GM19468 (cell line): ENCODE measurements around the gene PCNP.
"Not testable (repeated sequence)": the region's sequence is repeated elsewhere in the genome, so short reads cannot be mapped to it uniquely, and the experiment has no call there.

Source experiments
- ATAC-seq: cut with Tn5 transposase; IDR thresholded peaks from one replicate; pipeline ENCODE4 v1.9.1; 2021; ENCODE audit warnings: mild to moderate bottlenecking, moderate library complexity, moderate number of reproducible peaks; ENCODE audit not compliant: unreplicated experiment; ENCODE audit errors: extremely low read depth

The PCNP gene

DNA sequence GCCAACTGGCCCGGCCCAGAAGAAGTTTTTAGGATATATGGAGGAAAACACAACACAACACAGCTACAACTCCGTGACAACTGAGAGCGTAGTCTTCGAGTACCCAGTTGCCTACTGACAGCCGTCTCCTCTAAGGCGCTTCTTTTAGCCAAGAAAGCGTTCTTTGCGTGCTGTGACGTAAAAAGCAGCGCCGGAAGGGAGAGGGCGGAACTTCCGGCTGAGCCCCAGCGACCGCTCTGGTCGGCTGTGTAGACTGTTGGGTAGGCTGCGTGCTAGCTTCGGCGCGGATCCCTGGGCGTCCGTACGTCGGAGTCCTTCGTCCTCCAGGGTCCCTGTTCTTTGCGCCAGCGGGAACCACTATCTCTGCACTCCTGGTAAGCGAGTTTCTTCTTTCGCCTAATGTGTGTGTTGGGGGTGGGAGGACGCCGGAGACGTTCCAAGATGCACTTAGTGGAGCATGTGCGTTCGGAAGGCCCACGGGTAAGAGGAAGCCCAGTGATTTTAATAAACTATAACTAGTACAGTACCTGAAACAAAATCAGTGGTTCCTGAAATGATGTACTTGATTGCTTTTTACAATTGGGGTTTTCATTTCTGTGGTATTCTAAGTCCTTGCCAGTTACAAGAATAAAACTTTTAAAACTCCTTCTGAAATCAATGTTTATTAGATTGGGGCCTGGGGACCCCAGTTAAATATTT, 12.2 kb upstream of the PCNP start, which contains the start of gene TRMT10C:
Gene TRMT10C, plus strand, starts transcription at position 239 of the 699 bp plus-strand sequence. CDS start 2,914 bp downstream, outside the sequence.
- peak; percentile 99 for ATAC-seq

DNA sequence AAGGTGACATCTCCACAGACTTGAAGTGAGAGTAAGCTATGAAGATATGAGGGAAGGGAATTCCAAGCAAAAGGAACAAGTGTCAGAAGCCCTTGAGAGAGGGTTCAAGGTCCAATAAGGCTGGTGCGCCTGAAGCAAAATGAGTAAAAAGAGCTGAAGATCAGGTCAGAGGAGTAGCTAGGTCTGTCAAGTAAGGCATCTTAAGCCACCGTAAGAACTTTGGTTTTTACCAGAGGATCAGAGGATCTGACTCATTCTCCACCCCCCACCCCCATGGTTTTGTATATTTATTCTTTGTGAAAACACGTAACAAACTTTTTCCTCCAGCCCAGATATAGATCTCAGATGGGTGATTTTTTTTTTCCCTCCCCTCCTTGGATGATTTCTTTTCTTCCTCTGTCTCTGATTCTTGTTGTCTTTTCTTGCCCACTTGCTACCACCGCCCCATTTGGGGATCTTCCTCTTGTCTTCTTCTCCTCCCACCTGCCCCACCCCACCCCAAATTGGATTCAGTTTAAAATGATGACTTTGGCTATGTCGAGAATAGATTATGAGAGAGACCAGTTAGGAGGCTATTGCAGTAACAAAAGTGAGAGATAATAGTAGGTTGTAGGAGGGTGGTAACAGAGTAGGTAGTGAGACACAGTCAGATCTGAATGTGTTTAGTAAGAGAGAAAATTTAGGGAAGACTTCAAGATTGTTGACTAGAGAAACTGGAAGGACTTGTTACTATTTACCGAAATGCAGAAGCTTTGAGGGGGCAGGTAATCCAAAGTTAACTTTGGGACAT, 6.3 kb upstream of the PCNP start:
- ATAC-seq = no peak

DNA sequence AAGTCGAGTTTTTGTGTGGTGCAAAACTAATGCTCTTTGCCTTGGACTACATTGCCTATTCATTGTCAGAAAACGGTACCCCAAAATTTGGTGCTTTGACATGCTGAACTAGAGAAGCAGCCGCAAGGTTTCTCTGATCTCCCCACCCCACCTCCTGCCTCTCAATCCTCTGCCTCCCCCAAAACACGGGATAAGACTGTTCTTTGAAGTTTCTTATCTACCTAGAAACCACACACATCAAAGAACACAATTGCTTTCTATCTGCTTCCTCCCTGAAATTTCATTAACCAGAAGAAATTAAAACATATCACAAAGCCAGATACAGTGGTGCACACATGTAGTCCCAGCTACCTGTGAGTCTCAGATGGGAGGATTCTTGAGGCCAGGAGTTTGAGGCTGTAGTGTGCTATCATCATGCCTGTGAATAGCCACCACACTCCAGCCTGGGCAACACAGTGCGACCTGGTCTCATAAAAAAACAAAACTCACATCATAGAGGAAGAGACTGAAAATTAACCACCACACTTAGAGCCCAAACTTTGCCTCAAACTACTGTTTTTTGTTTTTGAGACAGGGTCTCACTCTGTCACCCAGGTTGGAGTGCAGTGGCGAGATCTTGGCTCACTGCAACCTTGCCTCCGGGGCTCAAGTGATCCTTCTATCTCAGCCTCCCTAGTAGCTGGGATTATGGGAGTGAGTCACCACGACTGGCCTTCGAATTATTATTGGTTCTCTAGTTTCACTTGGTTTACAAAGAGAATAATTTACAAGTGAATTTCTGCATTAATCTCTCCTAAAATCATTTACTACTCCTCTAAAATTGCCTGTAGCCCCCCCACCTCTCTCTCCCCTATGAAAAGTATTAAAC, 2.7 kb upstream of the PCNP start:
- ATAC-seq = no peak

DNA sequence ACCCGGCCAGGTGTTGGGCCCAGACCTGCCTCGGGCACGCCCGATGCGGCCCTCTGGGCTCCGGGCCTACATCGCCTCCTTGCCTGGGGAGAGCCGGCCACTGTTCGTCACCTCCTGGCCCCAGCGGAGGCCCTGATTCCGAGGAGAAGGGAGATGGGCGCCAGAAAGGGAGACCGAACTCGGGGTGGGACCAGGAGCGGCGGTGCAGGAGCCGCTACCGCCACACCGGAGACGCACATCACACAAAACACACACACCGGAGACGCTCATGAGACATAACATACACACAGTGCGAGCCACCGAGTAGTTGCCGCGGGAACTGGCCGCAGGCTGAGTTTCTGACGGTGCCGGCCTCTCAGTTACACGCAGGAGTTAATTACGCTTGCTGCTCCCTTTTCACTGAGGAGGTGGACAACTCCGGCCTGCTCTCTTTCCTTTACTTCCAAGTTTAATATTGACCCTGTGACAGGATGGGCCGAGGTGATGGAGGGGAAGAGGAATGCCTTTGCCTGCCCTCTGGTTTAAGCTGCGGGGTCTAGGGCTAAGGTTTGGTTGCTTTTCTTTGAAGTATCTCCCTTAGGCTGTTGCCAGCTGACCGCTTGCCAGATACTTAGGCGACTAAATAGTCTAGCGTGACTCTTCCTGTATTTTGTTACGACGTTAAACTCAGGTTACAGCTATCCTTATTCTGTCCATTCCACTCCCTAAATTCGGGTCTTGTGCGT, 570 bp downstream of the PCNP start:
- ATAC-seq = peak; percentile 25

DNA sequence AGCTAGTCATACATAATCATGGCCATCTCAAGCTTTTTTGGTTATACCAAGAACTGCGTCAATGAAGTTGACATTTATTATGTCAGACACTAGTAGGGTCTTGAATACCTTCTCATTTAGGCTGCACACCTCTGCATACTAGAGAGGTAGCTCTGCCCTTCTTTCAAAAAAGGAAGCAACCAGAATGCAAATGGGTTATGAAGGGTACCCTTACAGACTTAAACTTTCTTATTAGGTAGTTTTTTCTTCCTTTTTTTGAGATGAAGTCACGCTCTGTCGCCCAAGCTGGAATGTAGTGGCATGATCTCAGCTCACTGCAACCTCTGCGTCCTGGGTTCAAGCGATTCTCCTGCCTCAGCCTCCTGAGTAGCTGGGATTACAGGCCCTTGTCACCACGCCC, 3.3 kb downstream of the PCNP start:
- no peak for ATAC-seq

DNA sequence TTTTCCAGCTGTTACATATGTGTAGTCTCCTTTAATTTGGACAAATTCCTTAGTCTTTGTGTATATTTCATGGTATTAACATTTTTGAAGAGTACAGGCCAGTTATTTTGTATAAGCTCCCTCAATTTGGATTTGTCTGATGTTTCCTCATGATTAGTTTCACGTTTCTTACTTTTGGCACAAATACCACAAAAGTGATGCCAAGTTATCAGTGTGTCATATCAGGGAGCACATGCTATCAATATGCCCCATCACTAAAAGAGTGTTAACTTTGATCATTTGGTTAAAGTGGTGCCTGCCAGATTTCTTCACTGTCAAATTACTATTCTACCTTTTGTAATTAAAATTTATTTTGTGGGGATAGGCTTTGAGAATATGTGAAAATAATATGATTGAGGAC, 14.6 kb downstream of the PCNP start:
- no peak for ATAC-seq

DNA sequence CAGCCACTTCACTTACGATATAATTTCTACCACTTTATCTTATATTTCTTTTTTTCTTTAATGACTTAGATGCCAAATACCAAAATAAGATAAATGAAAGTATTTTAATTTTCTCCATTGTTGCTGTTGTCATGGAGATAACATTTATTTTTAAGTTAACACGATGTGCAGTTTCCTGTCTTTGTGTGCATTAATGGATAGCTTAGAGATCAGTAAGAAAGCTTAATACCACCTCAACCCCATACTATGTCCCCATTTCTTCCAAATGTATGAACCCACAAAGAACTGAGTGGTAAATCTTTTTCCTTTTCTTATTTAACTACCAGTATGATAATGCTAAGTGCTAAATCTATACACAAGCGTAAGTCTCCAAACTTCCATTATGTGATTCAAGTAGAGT, 17.1 kb downstream of the PCNP start:
- ATAC-seq = no peak

DNA sequence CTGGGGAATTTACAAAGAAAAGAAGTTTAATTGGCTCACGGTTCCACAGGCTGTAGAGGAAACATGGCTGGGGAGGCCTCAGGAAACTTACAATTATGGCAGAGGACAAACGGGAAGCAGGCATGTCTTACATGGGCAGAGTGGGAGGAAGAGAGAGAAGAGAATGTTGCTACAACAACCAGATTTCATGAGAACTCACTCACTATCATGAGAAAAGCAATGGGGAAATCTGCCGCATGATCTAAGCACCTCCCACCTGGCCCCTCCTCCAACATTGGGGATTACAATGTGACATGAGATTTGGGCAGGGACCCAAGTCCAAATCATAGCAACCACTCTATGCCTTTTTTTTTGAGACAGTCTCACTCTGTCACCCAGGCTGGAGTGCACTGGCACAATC, 28.8 kb downstream of the PCNP start:
- ATAC-seq = no peak

DNA sequence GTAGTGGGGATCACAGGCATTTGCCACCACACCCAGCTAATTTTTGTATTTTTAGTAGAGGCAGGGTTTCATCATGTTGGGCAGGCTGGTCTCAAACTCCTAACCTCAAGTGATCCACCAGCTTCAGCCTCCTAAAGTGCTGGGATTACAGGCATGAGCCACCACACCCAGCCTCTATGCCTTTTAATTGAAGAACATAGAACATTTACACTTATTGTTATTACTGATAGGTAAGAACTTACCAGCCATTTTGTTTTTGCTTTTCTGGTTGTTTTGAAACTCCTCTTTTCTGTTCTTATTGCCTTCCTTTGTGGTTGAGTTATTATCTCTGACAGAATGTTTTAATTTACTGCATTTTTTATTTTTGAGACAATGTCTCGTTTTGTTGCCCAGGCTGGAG, 29.2 kb downstream of the PCNP start:
- no peak for ATAC-seq

DNA sequence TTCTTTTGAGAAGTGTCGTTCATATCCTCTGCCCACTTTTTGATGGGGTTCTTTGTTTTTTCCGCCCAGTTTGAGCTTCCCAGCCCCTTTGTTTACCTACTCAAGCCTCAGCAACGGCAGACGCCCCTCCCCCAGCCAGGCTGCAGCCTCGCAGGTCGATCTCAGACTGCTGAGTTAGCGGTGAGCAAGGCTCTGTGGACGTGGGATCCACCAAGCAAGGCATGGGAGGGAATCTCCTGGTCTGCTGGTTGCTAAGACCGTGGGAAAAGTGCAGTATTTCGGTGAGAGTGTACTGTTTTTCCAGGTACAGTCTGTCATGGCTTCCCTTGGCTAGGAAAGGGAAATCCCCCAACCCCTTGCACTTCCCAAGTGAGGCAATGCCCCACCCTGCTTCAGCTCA, 31.4 kb downstream of the PCNP start:
- ATAC-seq = not testable (repeated sequence)

DNA sequence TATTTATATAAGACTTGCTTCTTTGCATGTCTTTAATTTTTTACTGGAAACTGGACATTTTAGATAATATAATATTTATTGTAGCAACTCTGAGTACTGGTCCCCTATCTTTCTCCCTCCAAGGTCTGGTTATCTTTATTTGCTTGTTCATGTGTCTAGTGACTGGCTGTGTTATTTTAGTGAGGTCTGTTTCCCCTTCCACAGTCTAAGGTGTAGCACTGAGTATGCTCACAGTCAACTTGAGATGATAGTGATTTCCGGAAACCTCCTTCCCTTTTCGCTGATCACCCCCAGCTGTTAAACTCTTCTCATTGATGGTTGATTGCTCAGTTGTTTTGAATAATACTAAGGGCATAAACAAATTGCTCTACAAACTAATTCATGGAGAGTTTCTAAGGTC, 37.0 kb downstream of the PCNP start:
- no peak for ATAC-seq

DNA sequence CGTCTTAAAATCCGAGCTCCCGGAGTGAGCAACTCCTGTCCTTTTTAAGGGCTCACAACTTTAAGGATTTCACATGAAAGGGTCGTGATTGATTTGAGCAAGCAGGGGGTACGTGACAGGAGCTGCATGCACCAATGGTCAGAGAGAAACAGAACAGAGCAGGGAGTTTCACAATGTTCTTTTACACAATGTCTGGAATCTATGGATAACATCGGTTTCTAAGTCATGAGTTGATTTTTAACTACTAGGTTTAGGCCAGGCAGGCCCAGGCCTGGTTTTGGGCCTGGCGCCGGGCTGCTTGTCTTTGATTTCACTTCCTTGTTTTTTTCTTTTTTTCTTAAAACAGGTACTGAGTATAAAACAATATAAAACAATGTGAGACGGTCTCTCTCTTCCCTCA, 39.0 kb downstream of the PCNP start:
- not testable (repeated sequence) for ATAC-seq

DNA sequence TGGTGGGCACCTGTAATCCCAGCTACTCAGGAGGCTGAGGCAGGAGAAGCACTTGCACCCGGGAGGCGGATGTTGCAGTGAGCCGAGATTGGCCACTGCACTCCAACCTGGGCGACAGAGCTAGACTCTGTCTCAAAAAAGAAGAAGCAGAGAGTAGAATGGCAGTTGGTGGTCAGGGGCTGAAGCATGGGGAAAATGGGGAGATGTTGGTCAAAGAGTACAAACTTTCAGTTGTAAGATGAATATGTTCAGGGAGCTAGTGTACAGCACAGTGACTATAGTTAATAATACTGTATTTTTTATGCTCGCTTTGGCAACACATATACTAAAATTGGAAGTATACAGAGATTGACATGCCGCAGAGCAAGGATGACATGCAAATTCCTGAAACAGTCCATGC, 41.5 kb downstream of the PCNP start:
- no peak for ATAC-seq

DNA sequence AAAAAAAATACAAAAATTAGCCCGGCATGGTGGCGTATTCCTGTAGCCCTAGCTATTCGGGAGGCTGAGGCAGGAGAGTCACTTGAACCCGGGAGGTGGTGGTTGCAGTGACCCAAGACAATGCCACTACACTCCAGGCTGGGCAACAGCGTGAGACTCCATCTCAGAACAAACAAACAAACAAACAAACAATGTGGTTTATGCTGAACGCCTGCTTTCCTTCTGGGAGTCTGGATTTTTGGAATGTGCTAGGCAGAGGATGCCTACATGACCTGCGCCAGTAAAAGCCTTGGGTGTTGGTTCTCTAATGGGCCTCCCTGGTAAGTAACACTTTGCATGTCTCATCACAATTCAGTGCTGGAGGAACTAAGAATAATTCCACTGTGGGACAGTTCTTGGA, 43.5 kb downstream of the PCNP start:
- no peak for ATAC-seq

DNA sequence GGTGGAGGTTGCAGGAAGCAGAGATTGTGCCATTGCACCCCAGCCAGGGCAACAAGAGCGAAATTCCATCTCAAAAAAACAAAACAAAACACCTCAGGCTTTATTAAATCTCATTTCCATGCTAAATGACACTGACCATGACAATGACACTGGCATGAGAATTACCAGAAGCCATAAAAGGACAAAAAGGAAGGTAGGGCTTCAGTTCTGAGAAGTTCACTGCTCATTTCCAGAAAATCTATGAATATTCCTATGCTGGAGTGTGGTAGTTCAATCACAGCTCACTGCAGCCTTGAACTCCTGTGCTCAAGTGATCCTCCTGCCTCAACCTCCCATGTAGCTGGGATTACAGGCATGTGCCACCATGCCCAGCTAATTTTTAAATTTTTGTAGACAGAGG, 44.7 kb downstream of the PCNP start:
- ATAC-seq = no peak

DNA sequence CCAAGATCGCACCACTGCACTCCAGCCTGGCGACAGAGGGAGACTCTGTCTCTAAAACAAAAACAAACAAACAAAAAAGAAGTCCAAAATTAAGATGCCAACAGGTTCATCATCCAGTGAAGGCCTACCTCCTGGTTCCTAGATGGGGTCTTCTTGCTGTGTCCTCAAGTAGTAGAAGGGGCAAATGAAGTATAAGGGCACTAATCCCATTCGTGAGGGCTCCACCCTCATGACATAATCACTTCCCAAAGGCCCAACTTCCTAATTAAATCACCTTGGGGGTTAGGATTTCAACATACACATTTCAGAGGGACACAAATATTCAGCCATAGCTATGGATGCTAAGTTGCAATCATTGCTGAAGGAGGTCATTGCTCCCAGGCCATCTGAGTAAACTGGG, 45.8 kb downstream of the PCNP start:
- ATAC-seq = no peak

DNA sequence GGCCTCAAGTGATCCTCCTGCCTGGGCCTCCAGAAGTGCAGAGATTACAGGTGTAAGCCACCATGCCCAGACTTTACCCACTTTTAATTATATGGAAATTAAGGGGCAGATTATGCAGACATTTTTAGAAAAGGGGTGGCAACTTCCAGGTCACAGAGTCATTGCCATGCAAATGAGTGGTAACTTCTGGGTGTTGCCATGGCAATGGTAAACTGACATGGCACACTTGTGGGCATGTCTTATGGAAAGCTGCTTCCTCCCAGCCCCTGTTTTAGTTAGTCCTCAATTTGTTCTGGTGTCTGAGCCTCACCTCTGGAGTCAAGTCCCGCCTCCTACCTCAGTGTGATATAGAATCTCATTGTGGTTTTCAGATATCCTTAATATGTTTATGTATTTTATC, 49.7 kb downstream of the PCNP start:
- ATAC-seq = no peak

DNA sequence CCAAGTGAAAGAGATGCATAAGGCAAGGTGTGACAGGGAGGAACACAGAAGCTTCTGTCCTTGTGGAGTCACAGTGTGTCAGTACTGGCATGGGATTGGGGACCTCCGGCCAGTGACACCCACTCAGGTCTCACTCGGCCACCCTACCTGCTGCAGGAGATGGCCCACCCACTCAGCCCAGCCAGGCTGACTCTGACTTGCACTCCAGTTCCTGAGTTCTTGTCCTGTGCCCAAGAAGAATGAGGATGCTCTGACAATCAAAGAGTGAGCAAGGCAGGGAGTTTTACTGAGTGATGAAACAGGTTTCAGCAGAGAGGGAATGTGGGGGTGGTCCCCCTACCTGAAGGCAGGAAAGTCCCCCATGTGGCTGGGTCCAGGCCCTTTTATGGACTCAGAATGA, 50.9 kb downstream of the PCNP start:
- ATAC-seq = no peak

DNA sequence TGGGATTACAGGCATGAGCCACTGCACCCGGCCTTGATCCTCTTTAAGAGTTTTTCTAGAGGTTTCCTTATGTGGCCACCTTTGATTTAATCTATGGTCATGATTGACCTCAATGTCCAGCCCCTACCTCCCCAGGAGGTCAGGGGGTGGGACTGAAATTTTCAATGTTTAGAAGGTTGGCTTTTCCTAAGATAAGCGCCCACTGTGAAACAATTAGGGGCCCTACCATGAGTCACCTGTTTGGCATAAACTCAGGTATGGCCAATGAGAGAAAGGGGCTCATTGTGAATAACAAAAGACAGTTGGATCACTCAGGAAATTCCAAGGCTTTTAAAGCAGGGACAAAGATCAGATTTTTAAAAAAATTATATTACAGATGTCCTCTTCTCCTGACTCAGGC, 51.9 kb downstream of the PCNP start:
- ATAC-seq = no peak

DNA sequence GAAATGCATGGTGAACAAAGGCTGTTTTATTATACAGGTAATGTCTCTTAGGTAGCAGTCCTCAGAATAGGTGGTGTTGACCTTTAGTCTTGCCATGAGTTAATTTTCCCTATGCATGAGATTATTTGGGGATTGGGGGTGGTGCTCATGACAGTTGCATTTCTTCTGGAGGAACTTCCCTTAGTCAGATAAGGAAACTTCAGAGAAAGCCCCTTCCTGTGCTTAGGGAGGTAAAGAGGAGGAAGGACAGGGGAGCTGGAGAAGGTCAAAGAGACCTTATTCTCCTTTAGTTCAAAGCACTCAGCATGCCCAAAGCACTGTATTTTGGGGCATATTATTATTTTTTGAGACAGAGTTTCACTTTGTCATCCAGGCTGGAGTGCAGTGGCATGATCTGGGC, 55.2 kb downstream of the PCNP start:
- no peak for ATAC-seq
